Vagina (tissue), 2 donors: ENCODE results near the gene BAAT.

Experiments
- POLR2A ChIP-seq, 2 donors: fragments of 450-650 bp; IDR thresholded peaks; one replicate each; pipeline ENCODE4 v1.6.1; 2017; ENCODE audit warnings: antibody characterized with exemption in 2 of 2, mild to moderate bottlenecking in 2 of 2, moderate library complexity in 2 of 2
- TF ChIP-seq, protein P1 (sequence below), 3 experiments: fragments of 450-650 bp in 2 of 3; fragments of 200-600 bp in 1 of 3; sonication (generic) in 1 of 3; IDR thresholded peaks; one replicate each; pipeline ENCODE4 v1.5.1; 2017 to 2019; ENCODE audit warnings: antibody characterized with exemption in 3 of 3, mild to moderate bottlenecking in 2 of 3, moderate library complexity in 2 of 3

DNA sequence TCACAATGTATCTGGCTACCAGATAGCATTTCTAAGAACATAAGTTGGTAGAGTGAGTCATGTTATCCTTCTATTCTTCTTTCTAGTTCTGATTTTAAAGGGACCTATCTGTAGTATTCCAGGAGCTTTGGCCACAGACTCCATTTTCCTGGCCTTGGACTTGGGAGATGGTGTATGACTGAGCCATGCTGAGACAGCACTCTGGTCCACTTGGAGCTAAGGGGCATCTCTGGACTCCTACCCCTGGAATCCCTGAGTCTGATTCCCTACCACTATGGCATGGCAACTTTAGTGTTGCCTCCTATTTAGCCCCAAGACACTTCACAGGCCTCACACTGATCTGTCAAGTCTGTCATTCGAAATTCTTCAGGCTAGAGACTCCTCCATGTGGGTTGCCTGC lies 58.8 kb downstream of the BAAT start:
- TF ChIP-seq, protein P1, sequence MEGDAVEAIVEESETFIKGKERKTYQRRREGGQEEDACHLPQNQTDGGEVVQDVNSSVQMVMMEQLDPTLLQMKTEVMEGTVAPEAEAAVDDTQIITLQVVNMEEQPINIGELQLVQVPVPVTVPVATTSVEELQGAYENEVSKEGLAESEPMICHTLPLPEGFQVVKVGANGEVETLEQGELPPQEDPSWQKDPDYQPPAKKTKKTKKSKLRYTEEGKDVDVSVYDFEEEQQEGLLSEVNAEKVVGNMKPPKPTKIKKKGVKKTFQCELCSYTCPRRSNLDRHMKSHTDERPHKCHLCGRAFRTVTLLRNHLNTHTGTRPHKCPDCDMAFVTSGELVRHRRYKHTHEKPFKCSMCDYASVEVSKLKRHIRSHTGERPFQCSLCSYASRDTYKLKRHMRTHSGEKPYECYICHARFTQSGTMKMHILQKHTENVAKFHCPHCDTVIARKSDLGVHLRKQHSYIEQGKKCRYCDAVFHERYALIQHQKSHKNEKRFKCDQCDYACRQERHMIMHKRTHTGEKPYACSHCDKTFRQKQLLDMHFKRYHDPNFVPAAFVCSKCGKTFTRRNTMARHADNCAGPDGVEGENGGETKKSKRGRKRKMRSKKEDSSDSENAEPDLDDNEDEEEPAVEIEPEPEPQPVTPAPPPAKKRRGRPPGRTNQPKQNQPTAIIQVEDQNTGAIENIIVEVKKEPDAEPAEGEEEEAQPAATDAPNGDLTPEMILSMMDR (IDR thresholded peaks at IDR 0.05): no peak
- no peak for TF ChIP-seq POLR2A (IDR thresholded peaks at IDR 0.05)
